ENCODE data around the gene NR3C2. TPM values are rescaled to one million over a fixed set of nuclear protein-coding genes. Genes with fewer than 3 reads are reported as not detected.

The NR3C2 gene
- total RNA-seq, 1 donor from 2014 or later, result 31.4 TPM

GRCh38 chr4:148253768-148254167 lies 188.4 kb downstream of the NR3C2 start:
- TF ChIP-seq, protein P1, sequence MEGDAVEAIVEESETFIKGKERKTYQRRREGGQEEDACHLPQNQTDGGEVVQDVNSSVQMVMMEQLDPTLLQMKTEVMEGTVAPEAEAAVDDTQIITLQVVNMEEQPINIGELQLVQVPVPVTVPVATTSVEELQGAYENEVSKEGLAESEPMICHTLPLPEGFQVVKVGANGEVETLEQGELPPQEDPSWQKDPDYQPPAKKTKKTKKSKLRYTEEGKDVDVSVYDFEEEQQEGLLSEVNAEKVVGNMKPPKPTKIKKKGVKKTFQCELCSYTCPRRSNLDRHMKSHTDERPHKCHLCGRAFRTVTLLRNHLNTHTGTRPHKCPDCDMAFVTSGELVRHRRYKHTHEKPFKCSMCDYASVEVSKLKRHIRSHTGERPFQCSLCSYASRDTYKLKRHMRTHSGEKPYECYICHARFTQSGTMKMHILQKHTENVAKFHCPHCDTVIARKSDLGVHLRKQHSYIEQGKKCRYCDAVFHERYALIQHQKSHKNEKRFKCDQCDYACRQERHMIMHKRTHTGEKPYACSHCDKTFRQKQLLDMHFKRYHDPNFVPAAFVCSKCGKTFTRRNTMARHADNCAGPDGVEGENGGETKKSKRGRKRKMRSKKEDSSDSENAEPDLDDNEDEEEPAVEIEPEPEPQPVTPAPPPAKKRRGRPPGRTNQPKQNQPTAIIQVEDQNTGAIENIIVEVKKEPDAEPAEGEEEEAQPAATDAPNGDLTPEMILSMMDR (IDR thresholded peaks at IDR 0.05), result no peak
- intact Hi-C loops (cut with DNase I), result no loop called here
- ATAC-seq, result no peak
- H3K36me3 ChIP-seq, result no peaks in the 10 kb centered on the region
- H3K27me3 ChIP-seq (ENCODE audit: low read depth), result no peaks in the 10 kb centered on the region
- DNase-seq, result no peak
- no peak overlapping the region for H3K27ac ChIP-seq
- no peaks in the 10 kb centered on the region for H3K4me1 ChIP-seq
- no peak overlapping the region for H3K4me3 ChIP-seq
- no peaks in the 10 kb centered on the region for H3K9me3 ChIP-seq

DNA sequence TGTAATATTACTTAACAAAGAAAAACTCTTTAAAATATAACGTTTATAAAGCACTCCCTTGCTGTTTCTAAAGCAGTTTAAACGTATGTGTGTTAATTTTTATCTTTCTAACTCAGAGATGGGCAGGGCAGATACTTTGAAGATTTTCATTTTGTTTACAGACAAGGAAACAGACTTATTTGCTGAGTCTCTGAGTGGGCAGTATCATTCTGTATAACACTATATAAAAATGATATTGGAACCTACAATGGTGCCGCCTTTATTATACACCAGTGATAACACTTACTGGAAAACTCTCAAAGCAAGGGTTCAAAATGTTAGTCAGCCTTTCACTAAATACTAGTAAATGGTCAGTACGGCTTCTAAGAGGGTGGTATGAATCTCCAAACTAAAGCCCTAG lies 193.4 kb downstream of the NR3C2 start:
- ATAC-seq, result no peak
- intact Hi-C loops (cut with DNase I), result no loop called here
- Histone ChIP-seq H3K27ac (no peak overlapping the region), H3K27me3 (ENCODE audit: low read depth) (no peaks in the 10 kb centered on the region), H3K4me1 (no peaks in the 10 kb centered on the region), H3K36me3 (no peaks in the 10 kb centered on the region), H3K4me3 (no peak overlapping the region), H3K9me3 (no peaks in the 10 kb centered on the region)
- TF ChIP-seq, protein P1 (IDR thresholded peaks at IDR 0.05), result no peak
- no peak for DNase-seq

DNA sequence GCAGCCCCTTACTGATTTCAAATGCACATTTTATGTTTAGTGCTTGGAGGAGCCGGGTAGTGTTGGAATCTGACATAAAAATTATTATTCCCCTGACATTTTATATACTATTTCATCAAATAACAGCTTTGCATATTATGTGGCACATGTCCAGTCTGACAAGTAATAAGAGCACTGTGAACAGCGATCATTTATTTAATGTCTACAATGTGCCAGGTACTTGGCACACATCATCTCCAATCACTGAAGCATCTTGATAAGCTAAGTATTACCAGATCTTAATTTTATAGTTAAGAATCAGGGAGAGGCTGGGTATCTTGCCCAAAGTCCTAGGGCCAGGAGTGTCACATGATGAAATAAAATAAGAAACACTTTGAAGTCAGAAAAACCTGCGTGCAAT lies 197.2 kb downstream of the NR3C2 start:
- Histone ChIP-seq H3K27me3 (ENCODE audit: low read depth) (no peaks in the 10 kb centered on the region), H3K27ac (no peak overlapping the region), H3K4me1 (no peaks in the 10 kb centered on the region), H3K36me3 (no peaks in the 10 kb centered on the region), H3K4me3 (no peak overlapping the region), H3K9me3 (no peaks in the 10 kb centered on the region)
- intact Hi-C loops (cut with DNase I), result no loop called here
- DNase-seq (no peak), ATAC-seq (no peak)
- TF ChIP-seq, protein P1 (IDR thresholded peaks at IDR 0.05), result no peak

DNA sequence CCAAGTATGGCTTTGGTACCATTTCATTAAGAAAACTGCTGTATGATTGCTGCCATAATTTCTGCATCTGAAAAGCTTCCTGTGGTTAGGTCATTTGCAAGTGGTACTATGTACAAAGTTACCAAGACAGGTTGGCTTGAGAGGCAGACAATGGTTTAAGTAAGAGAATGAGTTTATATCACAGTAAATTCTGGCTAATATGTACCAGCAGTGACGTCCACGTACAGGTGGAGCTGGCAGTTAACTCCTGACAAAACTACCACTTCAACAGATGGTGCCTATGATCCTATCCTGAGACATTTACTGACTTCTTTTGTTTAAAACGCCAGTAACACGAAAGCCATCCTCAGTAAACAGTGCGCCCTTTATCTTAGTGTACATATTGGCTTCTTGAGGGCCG lies 198.4 kb downstream of the NR3C2 start:
- H3K9me3 ChIP-seq, result no peaks in the 10 kb centered on the region
- H3K4me3 ChIP-seq, result no peak overlapping the region
- no peaks in the 10 kb centered on the region for H3K27me3 ChIP-seq (ENCODE audit: low read depth)
- TF ChIP-seq, protein P1 (IDR thresholded peaks at IDR 0.05), result no peak
- intact Hi-C loops (cut with DNase I), result no loop called here
- no peaks in the 10 kb centered on the region for H3K36me3 ChIP-seq
- H3K4me1 ChIP-seq, result no peaks in the 10 kb centered on the region
- no peak overlapping the region for H3K27ac ChIP-seq
- no peak for DNase-seq
- no peak for ATAC-seq

- Histone ChIP-seq H3K27me3 (ENCODE audit: low read depth) (no peaks in the 10 kb centered on the region), H3K27ac (no peak overlapping the region), H3K36me3 (no peaks in the 10 kb centered on the region), H3K4me3 (no peak overlapping the region), H3K9me3 (no peaks in the 10 kb centered on the region), H3K4me1 (peaks cover 4% of the 10 kb centered on the region)
- no peak for DNase-seq
- TF ChIP-seq, protein P1 (IDR thresholded peaks at IDR 0.05), result no peak
- intact Hi-C loops (cut with DNase I), result no loop called here
- ATAC-seq, result no peak
These were observed 202.0 kb downstream of the NR3C2 start for GRCh38 chr4:148240241-148240640.

GRCh38 chr4:148239494-148239985 lies 202.7 kb downstream of the NR3C2 start:
- ATAC-seq, result no peak
- no peak overlapping the region for H3K27ac ChIP-seq
- no peaks in the 10 kb centered on the region for H3K9me3 ChIP-seq
- no peak overlapping the region for H3K4me3 ChIP-seq
- no peaks in the 10 kb centered on the region for H3K27me3 ChIP-seq (ENCODE audit: low read depth)
- H3K4me1 ChIP-seq, result peaks cover 4% of the 10 kb centered on the region
- DNase-seq, result no peak
- no peaks in the 10 kb centered on the region for H3K36me3 ChIP-seq
- intact Hi-C loops (cut with DNase I), result no loop called here
- TF ChIP-seq, protein P1 (IDR thresholded peaks at IDR 0.05), result no peak

Data from lower lobe of right lung (tissue), 2 donors.